Caco-2 (cell line): ENCODE measurements around the gene TET3. TPM values are rescaled to one million over a fixed set of nuclear protein-coding genes. Genes with fewer than 3 reads are reported as not detected.

Experiments used
- BruUV-seq: library from RNA; stranded (reverse); fragments of 400-500 nt; replicated peaks from 2 replicates; lab custom pipeline; 2021; lab: Mats Ljungman, UMichigan
- CTCF ChIA-PET: fragments of 300-600 bp; sonication (Branson Sonifier 250); formaldehyde crosslinking; loops from one replicate; lab custom pipeline; 2022; ENCODE audit warnings: antibody characterized with exemption; lab: Charles Lee
- POLR2A ChIA-PET: fragments of 300-600 bp; sonication (Branson Sonifier 250); formaldehyde crosslinking; loops from one replicate; lab custom pipeline; 2022; ENCODE audit warnings: antibody characterized with exemption; lab: Charles Lee
- DNase-seq, 2 experiments: peaks; one replicate each; pipeline versions ENCODE4 v3.0.0 to v3.0.0-alpha.2; 2020 to 2022
- H3K27me3 ChIP-seq: replicated peaks from 2 replicates; pipeline ENCODE4 v1.6.0; 2011; ENCODE audit warnings: low read length; ENCODE audit not compliant: control insufficient read depth, insufficient read depth
- H3K36me3 ChIP-seq: 2 replicates; pipeline ENCODE4 v1.5.1; 2011; ENCODE audit warnings: low read length; ENCODE audit not compliant: control insufficient read depth, insufficient read depth
- H3K4me1 ChIP-seq: fragments of 250-450 bp; sonication (Bioruptor Pico); 2 replicates; pipeline ENCODE4 v1.5.1; 2020; ENCODE audit warnings: mild to moderate bottlenecking
- H3K4me3 ChIP-seq: 2 replicates; pipeline ENCODE4 v1.5.1; 2011; ENCODE audit warnings: low read depth, mild to moderate bottlenecking, control low read depth, low read length
- H3K9me3 ChIP-seq: fragments of 250-450 bp; sonication (Bioruptor Pico); 2 replicates; pipeline ENCODE4 v1.5.1; 2020; ENCODE audit warnings: mild to moderate bottlenecking, moderate library complexity
- H3K27ac Mint-ChIP-seq: one replicate; pipeline ENCODE4 v1.8.0; 2022; ENCODE audit warnings: mixed read lengths; ENCODE audit not compliant: unreplicated experiment
- H3K27me3 Mint-ChIP-seq: one replicate; pipeline ENCODE4 v1.8.0; 2022; ENCODE audit warnings: mixed read lengths; ENCODE audit not compliant: insufficient read depth, unreplicated experiment
- H3K36me3 Mint-ChIP-seq: one replicate; pipeline ENCODE4 v1.8.0; 2022; ENCODE audit warnings: mild to moderate bottlenecking, mixed read lengths; ENCODE audit not compliant: insufficient read depth, unreplicated experiment
- H3K4me1 Mint-ChIP-seq: one replicate; pipeline ENCODE4 v1.8.0; 2022; ENCODE audit warnings: low read depth, mixed read lengths; ENCODE audit not compliant: unreplicated experiment
- H3K4me3 Mint-ChIP-seq: one replicate; pipeline ENCODE4 v1.8.0; 2022; ENCODE audit warnings: mild to moderate bottlenecking, moderate library complexity, mixed read lengths; ENCODE audit not compliant: unreplicated experiment
- H3K9me3 Mint-ChIP-seq: one replicate; pipeline ENCODE4 v1.8.0; 2022; ENCODE audit warnings: mixed read lengths; ENCODE audit not compliant: unreplicated experiment
- intact Hi-C: fragments of 100-400 bp; cut with micrococcal nuclease; formaldehyde crosslinking; loops from one replicate; pipeline ENCODE4 v1.10.0; 2022; ENCODE audit not compliant: unreplicated experiment
- total RNA-seq: library from RNA; stranded (reverse); gene quantifications from 2 replicates; pipeline ENCODE4 v1.2.3, GENCODE V29; 2022
- TF ChIP-seq, protein P1 (sequence below), 2 experiments: fragments of 200-600 bp in 1 of 2; IDR thresholded peaks; 1 replicate in 1 of 2; 2 replicates in 1 of 2; pipeline versions ENCODE4 v1.5.1 to v1.8.0; 2011 to 2022; ENCODE audit warnings: antibody characterized with exemption in 1 of 2, control low read depth in 1 of 2, inconsistent platforms in 1 of 2, low read depth in 1 of 2, low read length in 1 of 2, mild to moderate bottlenecking in 1 of 2, moderate library complexity in 1 of 2; ENCODE audit not compliant: insufficient read depth in 1 of 2, severe bottlenecking in 1 of 2, unreplicated experiment in 1 of 2

The TET3 gene
- total RNA-seq, 1 experiment from 2014 or later: 27.5 TPM

DNA sequence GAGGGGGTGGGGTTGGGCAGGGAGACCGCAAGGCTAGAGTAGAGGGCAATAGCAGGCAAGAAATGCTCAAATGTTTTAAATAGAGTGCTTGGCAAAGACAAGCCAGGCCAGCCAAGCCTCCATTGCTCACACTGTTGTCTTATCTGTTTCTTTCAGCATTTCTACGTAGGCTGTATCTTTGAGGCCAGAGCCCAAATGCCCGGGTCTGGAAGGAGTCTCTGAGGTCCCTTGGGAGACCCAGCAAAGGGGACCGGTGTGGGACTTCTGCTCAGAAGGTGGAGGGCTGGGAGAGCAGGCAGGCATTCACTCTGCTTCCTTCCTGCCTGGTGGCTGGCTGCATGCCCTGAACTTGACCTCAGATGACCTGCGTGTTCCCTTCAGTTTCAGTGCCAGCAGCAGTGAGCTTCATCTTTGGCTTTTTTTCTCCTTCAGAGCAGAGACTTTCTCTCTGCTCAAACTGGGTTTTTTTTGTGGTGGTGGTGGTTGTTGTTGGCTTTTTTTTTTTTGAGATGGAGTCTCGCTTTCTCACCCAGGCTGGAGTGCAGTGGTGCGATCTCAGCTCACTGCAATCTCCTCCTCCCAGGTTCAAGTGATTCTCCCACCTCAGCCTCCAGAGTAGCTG, 13.7 kb upstream of the TET3 start:
- Mint-ChIP-seq H3K36me3 (no peaks in the 10 kb centered on the region), H3K9me3 (no peaks in the 10 kb centered on the region), H3K27me3 (peaks cover 11% of the 10 kb centered on the region), H3K4me3 (no peak overlapping the region), H3K4me1 (no peaks in the 10 kb centered on the region), H3K27ac (no peak overlapping the region)
- ChIA-PET POLR2A (no interaction called here), CTCF (no interaction called here)
- Histone ChIP-seq H3K4me3 (no peak overlapping the region), H3K36me3 (no peaks in the 10 kb centered on the region), H3K4me1 (no peaks in the 10 kb centered on the region), H3K9me3 (no peaks in the 10 kb centered on the region), H3K27me3 (no peaks in the 10 kb centered on the region; the same call in none of the 2 replicates)
- DNase-seq: no peak
- TF ChIP-seq, protein P1, sequence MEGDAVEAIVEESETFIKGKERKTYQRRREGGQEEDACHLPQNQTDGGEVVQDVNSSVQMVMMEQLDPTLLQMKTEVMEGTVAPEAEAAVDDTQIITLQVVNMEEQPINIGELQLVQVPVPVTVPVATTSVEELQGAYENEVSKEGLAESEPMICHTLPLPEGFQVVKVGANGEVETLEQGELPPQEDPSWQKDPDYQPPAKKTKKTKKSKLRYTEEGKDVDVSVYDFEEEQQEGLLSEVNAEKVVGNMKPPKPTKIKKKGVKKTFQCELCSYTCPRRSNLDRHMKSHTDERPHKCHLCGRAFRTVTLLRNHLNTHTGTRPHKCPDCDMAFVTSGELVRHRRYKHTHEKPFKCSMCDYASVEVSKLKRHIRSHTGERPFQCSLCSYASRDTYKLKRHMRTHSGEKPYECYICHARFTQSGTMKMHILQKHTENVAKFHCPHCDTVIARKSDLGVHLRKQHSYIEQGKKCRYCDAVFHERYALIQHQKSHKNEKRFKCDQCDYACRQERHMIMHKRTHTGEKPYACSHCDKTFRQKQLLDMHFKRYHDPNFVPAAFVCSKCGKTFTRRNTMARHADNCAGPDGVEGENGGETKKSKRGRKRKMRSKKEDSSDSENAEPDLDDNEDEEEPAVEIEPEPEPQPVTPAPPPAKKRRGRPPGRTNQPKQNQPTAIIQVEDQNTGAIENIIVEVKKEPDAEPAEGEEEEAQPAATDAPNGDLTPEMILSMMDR (IDR thresholded peaks at IDR 0.05; ENCODE audit: insufficient read depth in 1 of 2, low read depth in 1 of 2, low read length in 1 of 2, severe bottlenecking in 1 of 2, unreplicated experiment in 1 of 2): no peak
- no TSS peak for BruUV-seq
- intact Hi-C loops: no loop called here

DNA sequence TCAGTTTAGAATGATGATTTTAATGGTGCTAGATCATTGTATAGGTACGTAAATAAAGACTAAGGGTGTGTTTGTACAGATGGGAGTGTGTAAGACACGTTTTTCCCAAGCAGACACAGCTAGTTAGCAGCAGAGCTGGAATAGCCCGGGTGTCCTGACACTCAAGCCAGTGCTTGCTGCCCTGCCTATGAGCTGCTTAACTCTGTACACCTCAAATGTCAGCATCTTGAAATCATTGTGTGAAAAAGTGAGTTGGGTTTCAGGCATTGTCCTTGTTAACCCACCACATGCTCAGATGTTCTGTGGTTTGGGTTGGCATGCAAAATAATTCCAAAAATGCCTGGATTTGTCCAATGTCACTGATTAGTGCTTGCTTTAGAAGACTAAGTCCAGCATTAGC, 13.0 kb upstream of the TET3 start:
- no peaks in the 10 kb centered on the region for H3K4me1 ChIP-seq
- H3K4me3 ChIP-seq: no peak overlapping the region
- H3K27ac Mint-ChIP-seq: no peak overlapping the region
- ChIA-PET CTCF (no interaction called here), POLR2A (no interaction called here)
- H3K9me3 Mint-ChIP-seq: no peaks in the 10 kb centered on the region
- H3K36me3 ChIP-seq: no peaks in the 10 kb centered on the region
- peaks cover 11% of the 10 kb centered on the region for H3K27me3 Mint-ChIP-seq
- no peak overlapping the region for H3K4me3 Mint-ChIP-seq
- no peaks in the 10 kb centered on the region for H3K36me3 Mint-ChIP-seq
- no peaks in the 10 kb centered on the region; the same call in none of the 2 replicates for H3K27me3 ChIP-seq
- no peaks in the 10 kb centered on the region for H3K4me1 Mint-ChIP-seq
- BruUV-seq: no TSS peak
- TF ChIP-seq, protein P1 (IDR thresholded peaks at IDR 0.05; ENCODE audit: insufficient read depth in 1 of 2, low read depth in 1 of 2, low read length in 1 of 2, severe bottlenecking in 1 of 2, unreplicated experiment in 1 of 2): no peak
- no peaks in the 10 kb centered on the region for H3K9me3 ChIP-seq
- DNase-seq: no peak
- intact Hi-C loops: no loop called here

DNA sequence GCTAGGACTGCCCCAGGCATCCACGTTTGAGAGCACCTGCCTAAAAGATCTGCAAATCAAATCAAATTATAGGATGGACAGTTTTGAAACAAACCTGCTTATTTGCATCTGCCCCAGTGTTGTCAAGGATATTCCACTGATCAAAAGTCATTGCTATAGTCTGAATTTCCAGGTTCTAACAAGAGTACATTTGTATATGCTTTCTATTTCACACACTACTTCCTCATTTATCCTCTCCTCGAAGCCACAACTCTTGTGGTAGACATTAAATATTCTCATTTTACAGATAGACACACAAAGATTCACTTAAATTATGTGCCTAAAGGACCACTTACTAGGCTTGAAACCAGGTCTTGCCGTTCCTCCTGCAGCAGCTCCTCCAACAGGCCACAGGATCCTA, 11.9 kb upstream of the TET3 start:
- no peak overlapping the region for H3K27ac Mint-ChIP-seq
- no peaks in the 10 kb centered on the region for H3K4me1 Mint-ChIP-seq
- Histone ChIP-seq H3K9me3 (no peaks in the 10 kb centered on the region), H3K27me3 (peaks cover under 1% of the 10 kb centered on the region), H3K4me3 (no peak overlapping the region), H3K36me3 (no peaks in the 10 kb centered on the region), H3K4me1 (no peaks in the 10 kb centered on the region)
- intact Hi-C loops: no loop called here
- no TSS peak for BruUV-seq
- no peaks in the 10 kb centered on the region for H3K36me3 Mint-ChIP-seq
- ChIA-PET CTCF (no interaction called here), POLR2A (no interaction called here)
- H3K4me3 Mint-ChIP-seq: no peak overlapping the region
- no peaks in the 10 kb centered on the region for H3K9me3 Mint-ChIP-seq
- H3K27me3 Mint-ChIP-seq: peaks cover 17% of the 10 kb centered on the region
- TF ChIP-seq, protein P1 (IDR thresholded peaks at IDR 0.05; ENCODE audit: insufficient read depth in 1 of 2, low read depth in 1 of 2, low read length in 1 of 2, severe bottlenecking in 1 of 2, unreplicated experiment in 1 of 2): no peak
- no peak for DNase-seq
